Left lung (tissue), 10 donors: ENCODE results near the gene GLIPR2. TPM values are rescaled to one million over a fixed set of nuclear protein-coding genes. Genes with fewer than 3 reads are reported as not detected.

Experiments used
- ATAC-seq: fragments of 200-7000 bp; cut with Tn5 transposase; one replicate; pipeline ENCODE4 v1.9.1; 2020; ENCODE audit warnings: moderate library complexity
- DNase-seq, 4 donors: peaks; one replicate each; pipeline ENCODE4 v3.0.0-alpha.2; 2013 to 2020
- H3K27ac ChIP-seq, 2 donors: fragments of 200-600 bp; sonication (generic) in 1 of 2; one replicate each; pipeline versions ENCODE4 v1.5.0 to v1.8.0; 2020 to 2021
- H3K27me3 ChIP-seq, 2 donors: fragments of 200-600 bp; sonication (generic) in 1 of 2; one replicate each; pipeline versions ENCODE4 v1.5.0 to v1.8.0; 2020 to 2021
- H3K36me3 ChIP-seq, 2 donors: fragments of 200-600 bp; sonication (generic) in 1 of 2; one replicate each; pipeline versions ENCODE4 v1.5.0 to v1.8.0; 2020 to 2021
- H3K4me1 ChIP-seq, 2 donors: fragments of 200-600 bp; one replicate each; pipeline ENCODE4 v1.8.0; 2021
- H3K4me3 ChIP-seq, 2 donors: fragments of 200-600 bp; sonication (generic) in 1 of 2; one replicate each; pipeline versions ENCODE4 v1.5.0 to v1.8.0; 2020 to 2021; ENCODE audit warnings: mild to moderate bottlenecking in 1 of 2
- H3K9me3 ChIP-seq, 2 donors: fragments of 200-600 bp; sonication (generic) in 1 of 2; one replicate each; pipeline versions ENCODE4 v1.5.0 to v1.8.0; 2020 to 2021
- CTCF ChIP-seq, 2 donors: fragments of 200-600 bp; sonication (generic) in 1 of 2; IDR thresholded peaks; one replicate each; pipeline versions ENCODE4 v1.5.0 to v1.8.0; 2021; ENCODE audit warnings: antibody characterized with exemption in 2 of 2
- intact Hi-C, 2 donors: fragments of 100-400 bp; cut with DNase I; formaldehyde crosslinking; loops; one replicate each; pipeline versions ENCODE4 v1.11.2 to v1.14.2; 2022
- polyA plus RNA-seq, 6 donors: library from polyadenylated mRNA; unstranded; fragments of 120-200 nt; gene quantifications; one replicate each; pipeline ENCODE4 v1.2.1, GENCODE V29; 2013; ENCODE audit not compliant: insufficient read length in 6 of 6
- total RNA-seq, 2 donors: library from RNA; stranded (reverse); fragmentation: NEBNext Ultra II Directional; extraction: Animal tissue kit (Norgen Biotek cat#: 25700); gene quantifications; one replicate each; pipeline ENCODE4 v1.2.1, GENCODE V29; 2021
- donor health status: DM: no; HTN: yes; CAD: no.
- donor health status: DM: no; HTN: no; CAD: no.

Gene GLIPR2
- total and polyA plus RNA-seq, 8 donors: 33.0 to 94.5 (median 35.8) TPM

- Histone ChIP-seq H3K4me1 (peaks cover 18 to 82% of the 10 kb centered on the region in 2 donors), H3K27ac (peak overlapping the region in 1 of 2 donors; percentile 91), H3K27me3 (peaks cover 0 to 13% of the 10 kb centered on the region in 2 donors), H3K4me3 (peak overlapping the region in 1 of 2 donors; percentile 58), H3K36me3 (peaks cover 0 to 7% of the 10 kb centered on the region in 2 donors), H3K9me3 (no peaks in the 10 kb centered on the region)
- intact Hi-C loops: no loop called here
- ATAC-seq (no peak), DNase-seq (no peak)
- no peak for TF ChIP-seq CTCF (IDR thresholded peaks at IDR 0.05)
Measured at GRCh38 chr9:36138901-36139300, 2.4 kb downstream of the GLIPR2 start.

- intact Hi-C loops: no loop called here
- H3K9me3 ChIP-seq: no peaks in the 10 kb centered on the region
- ATAC-seq (no peak), DNase-seq (peak in 1 of 4 donors; percentile 42)
- peaks cover 0 to 13% of the 10 kb centered on the region in 2 donors for H3K27me3 ChIP-seq
- no peak for TF ChIP-seq CTCF (IDR thresholded peaks at IDR 0.05)
- peak overlapping the region; percentile 34 to 91 for H3K27ac ChIP-seq
- peak overlapping the region in 1 of 2 donors; percentile 21 for H3K4me3 ChIP-seq
- H3K4me1 ChIP-seq: peaks cover 18 to 96% of the 10 kb centered on the region in 2 donors
- peaks cover 0 to 7% of the 10 kb centered on the region in 2 donors for H3K36me3 ChIP-seq
Measured at GRCh38 chr9:36140086-36141084, 3.9 kb downstream of the GLIPR2 start.

- H3K27me3 ChIP-seq: peaks cover 0 to 5% of the 10 kb centered on the region in 2 donors
- no peaks in the 10 kb centered on the region for H3K9me3 ChIP-seq
- intact Hi-C loops: no loop called here
- no peak overlapping the region for H3K4me3 ChIP-seq
- peaks cover 0 to 16% of the 10 kb centered on the region in 2 donors for H3K36me3 ChIP-seq
- DNase-seq (peak in 1 of 4 donors; percentile 75), ATAC-seq (no peak)
- H3K27ac ChIP-seq: peak overlapping the region in 1 of 2 donors; percentile 91
- no peak for TF ChIP-seq CTCF (IDR thresholded peaks at IDR 0.05)
- H3K4me1 ChIP-seq: peaks cover 18 to 96% of the 10 kb centered on the region in 2 donors
Measured at GRCh38 chr9:36141288-36141687, 4.8 kb downstream of the GLIPR2 start.

GRCh38 chr9:36141761-36142160 lies 5.2 kb downstream of the GLIPR2 start:
- H3K9me3 ChIP-seq: no peaks in the 10 kb centered on the region
- TF ChIP-seq CTCF (IDR thresholded peaks at IDR 0.05): no peak
- peak overlapping the region in 1 of 2 donors; percentile 91 for H3K27ac ChIP-seq
- DNase-seq (no peak), ATAC-seq (no peak)
- peaks cover 0 to 5% of the 10 kb centered on the region in 2 donors for H3K27me3 ChIP-seq
- H3K4me3 ChIP-seq: no peak overlapping the region
- H3K4me1 ChIP-seq: peaks cover 18 to 100% of the 10 kb centered on the region in 2 donors
- intact Hi-C loops: no loop called here
- H3K36me3 ChIP-seq: peaks cover 0 to 19% of the 10 kb centered on the region in 2 donors
